ENCODE results near the gene SLC43A2. TPM values are rescaled to one million over a fixed set of nuclear protein-coding genes. Genes with fewer than 3 reads are reported as not detected.

The SLC43A2 gene

Small RNA genes lying within 50 kb of the gene (small RNA-seq; reads per million reads assigned to genes)
- gene RN7SL105P (ENCODE audit: insufficient read depth): not detected
